HCT116 (cell line): ENCODE results near the gene ACVRL1. TPM values are rescaled to one million over a fixed set of nuclear protein-coding genes. Genes with fewer than 3 reads are reported as not detected.

Experiments used
- ATAC-seq: fragments of 200-7000 bp; cut with Tn5 transposase; 2 replicates; pipeline ENCODE4 v1.9.1; 2020; ENCODE audit warnings: mild to moderate bottlenecking, moderate library complexity
- BruUV-seq: library from RNA; stranded (reverse); fragments of 400-500 nt; replicated peaks from 2 replicates; lab custom pipeline; 2021; lab: Mats Ljungman, UMichigan
- CTCF ChIA-PET: fragments of 300-600 bp; sonication (Branson Sonifier 250); formaldehyde crosslinking; loops from one replicate; lab custom pipeline; 2021; ENCODE audit warnings: antibody characterized with exemption; lab: Charles Lee
- POLR2A ChIA-PET: fragments of 300-600, 350-600 bp; sonication (Branson Sonifier 250); formaldehyde crosslinking; loops from one replicate; lab custom pipeline; 2021; ENCODE audit warnings: antibody characterized with exemption; lab: Charles Lee
- RAD21 ChIA-PET, 2 experiments: fragments of 300-600 bp; sonication (Branson Sonifier 250); formaldehyde crosslinking; loops; one replicate each; lab custom pipeline; 2023; ENCODE audit warnings: low total read pairs in 2 of 2; ENCODE audit not compliant: uncharacterized antibody in 2 of 2, unreplicated experiment in 2 of 2, low non-redundant PET in 1 of 2; lab: Charles Lee
- DNase-seq: peaks from one replicate; pipeline ENCODE4 v3.0.0-alpha.2; 2010; ENCODE audit warnings: low read depth, low spot score
- H2AFZ ChIP-seq: fragments of 200-600 bp; shearing (Covaris generic), sonication (generic); 2 replicates; pipeline ENCODE4 v1.6.1; 2017; ENCODE audit warnings: low read depth, mixed run types, mixed read lengths, antibody characterized with exemption, low read length; ENCODE audit not compliant: poor library complexity, severe bottlenecking
- H3K27ac ChIP-seq: 2 replicates; pipeline ENCODE4 v1.5.1; 2012; ENCODE audit warnings: low read depth, low read length
- H3K27me3 ChIP-seq: fragments of 200-600 bp; sonication (generic); 2 replicates; pipeline ENCODE4 v1.6.1; 2016; ENCODE audit warnings: mixed run types, low read length, mixed read lengths; ENCODE audit not compliant: insufficient read depth
- H3K36me3 ChIP-seq, 2 experiments: fragments of 200-500 bp in 1 of 2; fragments of 200-600 bp in 1 of 2; sonication (Bioruptor generic) in 1 of 2; sonication (generic) in 1 of 2; 2 replicates each; pipeline versions ENCODE4 v1.5.1 to v1.6.1; 2014 to 2016; ENCODE audit warnings: low read length in 2 of 2, inconsistent platforms in 1 of 2, mixed read lengths in 1 of 2, mixed run types in 1 of 2; ENCODE audit not compliant: insufficient read depth in 2 of 2, control insufficient read depth in 1 of 2
- H3K4me1 ChIP-seq, 2 experiments: fragments of 200-600 bp in 1 of 2; sonication (generic) in 1 of 2; 2 replicates each; pipeline versions ENCODE4 v1.5.1 to v1.6.1; 2012 to 2017; ENCODE audit warnings: low read length in 2 of 2, inconsistent platforms in 1 of 2, mild to moderate bottlenecking in 1 of 2, mixed read lengths in 1 of 2, mixed run types in 1 of 2, moderate library complexity in 1 of 2; ENCODE audit not compliant: insufficient read depth in 2 of 2, control insufficient read depth in 1 of 2
- H3K4me2 ChIP-seq: fragments of 200-600 bp; sonication (generic); 2 replicates; pipeline ENCODE4 v1.6.1; 2017; ENCODE audit warnings: mixed run types, low read length, mixed read lengths
- H3K4me3 ChIP-seq, 2 experiments: fragments of 200-600 bp in 1 of 2; sonication (generic) in 1 of 2; replicated peaks in 1 of 2; 2 replicates each; pipeline ENCODE4 v1.5.1; 2011 to 2016; ENCODE audit warnings: low read length in 2 of 2, control low read depth in 1 of 2, low read depth in 1 of 2, mild to moderate bottlenecking in 1 of 2, mixed read lengths in 1 of 2, mixed run types in 1 of 2
- H3K79me2 ChIP-seq: fragments of 200-600 bp; sonication (generic); 2 replicates; pipeline ENCODE4 v1.6.1; 2017; ENCODE audit warnings: mild to moderate bottlenecking, mixed run types, low read length, moderate library complexity, mixed read lengths; ENCODE audit not compliant: insufficient read depth
- H3K9ac ChIP-seq: fragments of 200-600 bp; sonication (generic); 2 replicates; pipeline ENCODE4 v1.6.1; 2016; ENCODE audit warnings: low read length, mixed read lengths
- H3K9me2 ChIP-seq: fragments of 200-600 bp; sonication (generic), shearing (Covaris generic); 2 replicates; pipeline ENCODE4 v1.6.1; 2017; ENCODE audit warnings: mixed run types, mild to moderate bottlenecking, moderate library complexity; ENCODE audit not compliant: insufficient read depth
- H3K9me3 ChIP-seq, 2 experiments: fragments of 200-500 bp in 1 of 2; fragments of 200-600 bp in 1 of 2; sonication (Bioruptor generic) in 1 of 2; sonication (generic) in 1 of 2; 2 replicates each; pipeline ENCODE4 v1.6.1; 2014 to 2017; ENCODE audit warnings: low read length in 2 of 2, mixed read lengths in 2 of 2, inconsistent platforms in 1 of 2, low read depth in 1 of 2, mild to moderate bottlenecking in 1 of 2, mixed run types in 1 of 2, moderate library complexity in 1 of 2; ENCODE audit not compliant: control insufficient read depth in 1 of 2, insufficient read depth in 1 of 2
- H4K20me1 ChIP-seq: fragments of 200-600 bp; sonication (generic), shearing (Covaris generic); 2 replicates; pipeline ENCODE4 v1.6.1; 2017; ENCODE audit warnings: mixed run types, mild to moderate bottlenecking, moderate library complexity; ENCODE audit not compliant: insufficient read depth
- CBX3 ChIP-seq: IDR thresholded peaks from 2 replicates; pipeline ENCODE4 v1.6.1; 2012; ENCODE audit warnings: low read depth
- CEBPB ChIP-seq: IDR thresholded peaks from 2 replicates; pipeline ENCODE4 v1.6.1; 2012; ENCODE audit warnings: low read depth
- CTCF ChIP-seq, 3 experiments: fragments of 200-600 bp in 1 of 3; sonication (generic) in 1 of 3; IDR thresholded peaks in 2 of 3; conservative IDR thresholded peaks in 1 of 3; 2 replicates each; pipeline ENCODE4 v1.5.1; 2012 to 2017; ENCODE audit warnings: low read depth in 2 of 3, low read length in 2 of 3, antibody characterized with exemption in 1 of 3, borderline replicate concordance in 1 of 3, control low read depth in 1 of 3, mild to moderate bottlenecking in 1 of 3, mixed read lengths in 1 of 3, mixed run types in 1 of 3, moderate library complexity in 1 of 3; ENCODE audit not compliant: insufficient read depth in 1 of 3
- EGR1 ChIP-seq: IDR thresholded peaks from 2 replicates; pipeline ENCODE4 v1.6.1; 2012; ENCODE audit warnings: low read depth
- ELF1 ChIP-seq: IDR thresholded peaks from 2 replicates; pipeline ENCODE4 v1.6.1; 2012; ENCODE audit warnings: low read depth, borderline replicate concordance
- EZH2 ChIP-seq: fragments of 200-600 bp; sonication (generic); IDR thresholded peaks from 2 replicates; pipeline ENCODE4 v1.6.1; 2017; ENCODE audit warnings: antibody characterized with exemption, mixed run types
- EZH2phosphoT487 ChIP-seq: fragments of 200-600 bp; IDR thresholded peaks from 2 replicates; pipeline ENCODE4 v1.6.1; 2018; ENCODE audit warnings: antibody characterized with exemption, borderline replicate concordance
- POLR2A ChIP-seq: IDR thresholded peaks from 2 replicates; pipeline ENCODE4 v1.7.0; 2011; ENCODE audit warnings: borderline replicate concordance; ENCODE audit not compliant: insufficient read depth, insufficient read length; ENCODE audit errors: extremely low read depth
- REST ChIP-seq: IDR thresholded peaks from 2 replicates; pipeline ENCODE4 v1.6.1; 2012; ENCODE audit warnings: low read depth
- SIN3A ChIP-seq: IDR thresholded peaks from 2 replicates; pipeline ENCODE4 v1.6.1; 2012; ENCODE audit warnings: low read depth
- SP1 ChIP-seq: IDR thresholded peaks from 2 replicates; pipeline ENCODE4 v1.6.1; 2012; ENCODE audit warnings: low read depth
- YY1 ChIP-seq: IDR thresholded peaks from 2 replicates; pipeline ENCODE4 v1.6.1; 2011; ENCODE audit warnings: low read length, low read depth, moderate library complexity, mild to moderate bottlenecking; ENCODE audit not compliant: insufficient replicate concordance; ENCODE audit errors: extremely low read depth
- ZBTB33 ChIP-seq: IDR thresholded peaks from 2 replicates; pipeline ENCODE4 v1.6.1; 2011; ENCODE audit warnings: mild to moderate bottlenecking, low read length, moderate library complexity; ENCODE audit not compliant: insufficient replicate concordance; ENCODE audit errors: extremely low read depth
- ZFX ChIP-seq: fragments of 450-650 bp; IDR thresholded peaks from 2 replicates; pipeline ENCODE4 v1.6.1; 2017
- ZNF274 ChIP-seq: fragments of 200-500 bp; sonication (Bioruptor generic); IDR thresholded peaks from 2 replicates; pipeline ENCODE4 v1.6.1; 2014; ENCODE audit warnings: mild to moderate bottlenecking, low read depth, low read length, inconsistent platforms
- intact Hi-C: fragments of 100-400 bp; cut with micrococcal nuclease; formaldehyde crosslinking; loops from 2 replicates; pipeline ENCODE4 v1.10.0; 2022
- total RNA-seq: library from RNA; stranded (reverse); gene quantifications from one replicate; pipeline ENCODE4 v1.2.1, GENCODE V29; 2021; ENCODE audit not compliant: unreplicated experiment
- TF ChIP-seq, protein P1 (sequence below): IDR thresholded peaks from 2 replicates; pipeline ENCODE4 v1.6.1; 2012
- TF ChIP-seq, protein P2 (sequence below): IDR thresholded peaks from 2 replicates; pipeline ENCODE4 v1.6.1; 2012

ACVRL1 gene
- total RNA-seq, 1 experiment from 2014 or later = 2.5 TPM

DNA sequence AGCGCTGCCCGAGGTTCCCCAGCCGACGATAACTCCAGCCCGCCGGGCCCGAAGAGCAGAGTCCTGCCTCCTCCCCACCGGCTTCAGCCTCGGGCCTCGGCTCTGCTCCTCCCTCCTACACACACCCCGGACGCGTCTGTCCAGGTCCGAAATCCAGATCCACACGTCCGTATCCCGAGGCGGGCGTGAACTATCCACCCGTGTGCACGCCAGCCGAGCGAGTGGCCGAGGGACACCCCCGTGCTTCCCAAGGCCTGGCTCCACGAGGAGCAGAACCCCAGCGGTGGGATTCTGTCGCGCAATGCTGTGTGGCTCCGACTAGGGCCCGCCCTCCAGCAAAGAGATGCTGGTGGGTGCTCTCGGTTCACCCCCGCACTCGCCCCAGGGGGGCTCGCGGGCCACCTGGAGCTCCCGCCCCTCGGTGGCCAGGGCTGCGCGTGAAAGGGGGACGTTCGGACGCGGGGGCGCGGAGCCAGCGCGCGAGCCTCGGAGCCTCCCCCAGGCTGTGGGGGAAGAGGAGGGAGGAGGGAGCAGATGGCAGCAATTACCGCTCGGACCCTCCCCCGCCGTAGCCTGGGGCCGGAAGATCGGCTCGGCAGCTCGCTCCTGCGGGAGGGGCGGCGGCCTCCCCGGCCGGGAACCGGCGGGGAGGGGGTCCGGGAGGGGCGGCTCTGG is 38.3 kb upstream of the ACVRL1 start:
- H3K4me1 ChIP-seq = peaks cover 0 to 6% of the 10 kb centered on the region in 2 experiments; a peak in 1 of 4 replicates

More for the DNA sequence above, 38.3 kb upstream of the ACVRL1 start:
- ATAC-seq (no peak), DNase-seq (no peak)
- H3K9me2 ChIP-seq = no peaks in the 10 kb centered on the region
- H4K20me1 ChIP-seq = no peaks in the 10 kb centered on the region
- H3K4me3 ChIP-seq = no peak overlapping the region
- H3K79me2 ChIP-seq = no peaks in the 10 kb centered on the region
- no peak overlapping the region for H3K4me2 ChIP-seq
- H3K36me3 ChIP-seq = no peaks in the 10 kb centered on the region
- BruUV-seq = no TSS peak
- ChIA-PET POLR2A (no interaction called here), RAD21 (no interaction called here), CTCF (interaction anchor here (2.1 kb wide), 1 partner anchor 448 kb away, joined by 5 read pairs; no protein-coding TSS in a partner anchor)
- no peak overlapping the region for H3K27ac ChIP-seq
- H3K27me3 ChIP-seq = no peaks in the 10 kb centered on the region
- intact Hi-C loops = no loop called here
- no peaks in the 10 kb centered on the region for H3K9me3 ChIP-seq
- H2AFZ ChIP-seq = no peak overlapping the region
- H3K9ac ChIP-seq = no peak overlapping the region
- TF ChIP-seq EZH2 (no peak), ZBTB33 (no peak), CEBPB (no peak), CTCF (IDR thresholded peaks at IDR 0.05 in 2 of 3, conservative IDR thresholded peaks at IDR 0.05 in 1 of 3; ENCODE audit: borderline replicate concordance in 1 of 3, insufficient read depth in 1 of 3, low read depth in 2 of 3, low read length in 2 of 3) (no peak), SIN3A (no peak), YY1 (no peak), SP1 (no peak), ZFX (no peak), ZNF274 (no peak), EGR1 (no peak), EZH2phosphoT487 (no peak), POLR2A (no peak), REST (no peak), ELF1 (no peak), CBX3 (no peak)
- TF ChIP-seq, protein P1, sequence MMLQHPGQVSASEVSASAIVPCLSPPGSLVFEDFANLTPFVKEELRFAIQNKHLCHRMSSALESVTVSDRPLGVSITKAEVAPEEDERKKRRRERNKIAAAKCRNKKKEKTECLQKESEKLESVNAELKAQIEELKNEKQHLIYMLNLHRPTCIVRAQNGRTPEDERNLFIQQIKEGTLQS = no peak
- TF ChIP-seq, protein P2, sequence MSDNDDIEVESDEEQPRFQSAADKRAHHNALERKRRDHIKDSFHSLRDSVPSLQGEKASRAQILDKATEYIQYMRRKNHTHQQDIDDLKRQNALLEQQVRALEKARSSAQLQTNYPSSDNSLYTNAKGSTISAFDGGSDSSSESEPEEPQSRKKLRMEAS = no peak
